Measurements from ENCODE around the gene OR2W3.

DNA sequence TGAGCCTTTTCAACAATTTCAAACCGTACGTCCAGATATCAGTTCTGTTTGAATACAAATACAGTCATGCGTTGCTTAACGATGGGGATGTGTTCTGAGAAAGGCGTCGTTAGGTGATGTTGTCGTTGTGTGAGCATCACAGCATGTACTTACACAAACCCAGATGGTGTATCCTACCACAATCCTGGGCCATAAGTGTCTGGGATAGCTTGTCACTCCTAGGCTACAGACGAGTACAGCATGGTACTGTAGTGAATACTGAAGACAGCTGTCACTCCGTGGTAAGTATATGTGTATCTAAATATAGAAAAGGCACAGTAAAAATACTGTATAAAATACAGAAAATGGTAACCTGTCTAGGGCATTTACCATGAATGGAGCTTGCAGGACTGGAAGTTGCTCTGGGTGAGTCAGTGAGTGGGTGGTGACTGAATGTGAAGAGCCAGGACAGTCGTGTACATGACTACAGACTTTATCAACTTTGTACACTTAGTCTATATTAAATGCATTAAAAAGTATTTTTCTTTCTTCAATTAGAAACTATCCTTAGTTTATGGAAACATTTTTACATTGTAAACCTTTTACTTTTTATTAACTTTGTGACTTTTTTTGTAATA, 10.5 kb upstream of the OR2W3 start:
- TF ChIP-seq, protein P1, sequence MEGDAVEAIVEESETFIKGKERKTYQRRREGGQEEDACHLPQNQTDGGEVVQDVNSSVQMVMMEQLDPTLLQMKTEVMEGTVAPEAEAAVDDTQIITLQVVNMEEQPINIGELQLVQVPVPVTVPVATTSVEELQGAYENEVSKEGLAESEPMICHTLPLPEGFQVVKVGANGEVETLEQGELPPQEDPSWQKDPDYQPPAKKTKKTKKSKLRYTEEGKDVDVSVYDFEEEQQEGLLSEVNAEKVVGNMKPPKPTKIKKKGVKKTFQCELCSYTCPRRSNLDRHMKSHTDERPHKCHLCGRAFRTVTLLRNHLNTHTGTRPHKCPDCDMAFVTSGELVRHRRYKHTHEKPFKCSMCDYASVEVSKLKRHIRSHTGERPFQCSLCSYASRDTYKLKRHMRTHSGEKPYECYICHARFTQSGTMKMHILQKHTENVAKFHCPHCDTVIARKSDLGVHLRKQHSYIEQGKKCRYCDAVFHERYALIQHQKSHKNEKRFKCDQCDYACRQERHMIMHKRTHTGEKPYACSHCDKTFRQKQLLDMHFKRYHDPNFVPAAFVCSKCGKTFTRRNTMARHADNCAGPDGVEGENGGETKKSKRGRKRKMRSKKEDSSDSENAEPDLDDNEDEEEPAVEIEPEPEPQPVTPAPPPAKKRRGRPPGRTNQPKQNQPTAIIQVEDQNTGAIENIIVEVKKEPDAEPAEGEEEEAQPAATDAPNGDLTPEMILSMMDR (conservative IDR thresholded peaks at IDR 0.05), result no peak
- TF ChIP-seq EZH2 (IDR thresholded peaks at IDR 0.05; ENCODE audit: low read depth), result no peak
